B cell (primary cell): ENCODE measurements around the gene STMN3.

Experiments used
- CTCF ChIP-seq: fragments of 200-600 bp; IDR thresholded peaks from one replicate; pipeline ENCODE4 v1.8.0; 2022; ENCODE audit warnings: antibody characterized with exemption, mild to moderate bottlenecking
- EZH2 ChIP-seq: IDR thresholded peaks from 2 replicates; pipeline ENCODE4 v1.6.1; 2012; ENCODE audit warnings: borderline replicate concordance, low read depth, mild to moderate bottlenecking, moderate library complexity, low read length; ENCODE audit not compliant: insufficient read depth, poor library complexity, severe bottlenecking

GRCh38 chr20:63645218-63645617 is 8.0 kb downstream of the STMN3 start:
- TF ChIP-seq EZH2 (no peak), CTCF (no peak)
